Activated B cell treated with CpG ODN at 0.5 μM for 24 hours (primary cell): ENCODE data around the gene LIPF. TPM values are rescaled to one million over a fixed set of nuclear protein-coding genes. Genes with fewer than 3 reads are reported as not detected.

Experiments used
- ATAC-seq: fragments of 200-7000 bp; cut with Tn5 transposase; one replicate; pipeline ENCODE4 v1.10.0; 2021; ENCODE audit warnings: low read depth, mild to moderate bottlenecking, moderate library complexity
- CTCF ChIA-PET: fragments of 350-600 bp; sonication (Branson Sonifier 250); formaldehyde crosslinking; loops from one replicate; lab custom pipeline; 2021; ENCODE audit warnings: antibody characterized with exemption; lab: Charles Lee
- POLR2A ChIA-PET: fragments of 350-600 bp; sonication (Branson Sonifier 250); formaldehyde crosslinking; loops from one replicate; lab custom pipeline; 2021; ENCODE audit warnings: antibody characterized with exemption; lab: Charles Lee
- DNase-seq: peaks from one replicate; pipeline ENCODE4 v3.0.0; 2022
- H3K27ac Mint-ChIP-seq: one replicate; pipeline ENCODE4 v1.8.0; 2020; ENCODE audit warnings: mixed read lengths
- H3K27me3 Mint-ChIP-seq: one replicate; pipeline ENCODE4 v1.8.0; 2021; ENCODE audit warnings: mixed read lengths
- H3K36me3 Mint-ChIP-seq: one replicate; pipeline ENCODE4 v1.8.0; 2021; ENCODE audit warnings: low read depth, mixed read lengths
- H3K4me1 Mint-ChIP-seq: one replicate; pipeline ENCODE4 v1.8.0; 2021; ENCODE audit warnings: mixed read lengths
- H3K4me3 Mint-ChIP-seq: one replicate; pipeline ENCODE4 v1.8.0; 2020; ENCODE audit warnings: mild to moderate bottlenecking, mixed read lengths
- H3K9me3 Mint-ChIP-seq: one replicate; pipeline ENCODE4 v1.8.0; 2020; ENCODE audit warnings: mixed read lengths
- intact Hi-C: fragments of 100-400 bp; cut with micrococcal nuclease; formaldehyde crosslinking; loops from one replicate; pipeline ENCODE4 v1.15.1; 2024
- total RNA-seq: library from RNA; stranded (reverse); gene quantifications from 2 replicates; pipeline ENCODE4 v1.2.3, GENCODE V29; 2022
- TF ChIP-seq, protein P1 (sequence below): fragments of 200-600 bp; IDR thresholded peaks from one replicate; pipeline ENCODE4 v1.8.0; 2022; ENCODE audit warnings: antibody characterized with exemption, mild to moderate bottlenecking

LIPF gene
- total RNA-seq, 1 donor from 2014 or later, result not detected

DNA sequence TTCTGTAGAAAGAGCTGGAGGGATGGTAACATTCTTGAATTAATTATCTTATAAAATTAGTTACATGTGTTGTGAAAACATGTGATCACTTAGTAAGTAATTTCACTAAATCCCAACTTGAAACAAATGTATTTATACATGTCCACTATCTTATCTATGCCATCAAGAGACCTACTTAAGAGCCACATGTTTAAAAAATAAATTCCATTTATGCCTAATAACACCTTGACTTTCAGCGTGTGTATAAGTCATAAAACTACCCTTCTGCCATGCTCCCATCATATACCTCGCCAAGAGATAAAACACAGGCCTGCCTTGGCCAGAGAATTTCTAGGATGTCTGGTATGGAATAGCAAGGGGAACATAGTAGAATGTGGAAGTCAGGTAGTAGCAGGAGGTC, 40.4 kb upstream of the LIPF start:
- Mint-ChIP-seq H3K36me3 (no peaks in the 10 kb centered on the region), H3K4me1 (no peaks in the 10 kb centered on the region), H3K27ac (no peak overlapping the region), H3K27me3 (no peaks in the 10 kb centered on the region), H3K9me3 (peaks cover 3% of the 10 kb centered on the region), H3K4me3 (no peak overlapping the region)
- ChIA-PET CTCF (no interaction called here), POLR2A (no interaction called here)
- TF ChIP-seq, protein P1, sequence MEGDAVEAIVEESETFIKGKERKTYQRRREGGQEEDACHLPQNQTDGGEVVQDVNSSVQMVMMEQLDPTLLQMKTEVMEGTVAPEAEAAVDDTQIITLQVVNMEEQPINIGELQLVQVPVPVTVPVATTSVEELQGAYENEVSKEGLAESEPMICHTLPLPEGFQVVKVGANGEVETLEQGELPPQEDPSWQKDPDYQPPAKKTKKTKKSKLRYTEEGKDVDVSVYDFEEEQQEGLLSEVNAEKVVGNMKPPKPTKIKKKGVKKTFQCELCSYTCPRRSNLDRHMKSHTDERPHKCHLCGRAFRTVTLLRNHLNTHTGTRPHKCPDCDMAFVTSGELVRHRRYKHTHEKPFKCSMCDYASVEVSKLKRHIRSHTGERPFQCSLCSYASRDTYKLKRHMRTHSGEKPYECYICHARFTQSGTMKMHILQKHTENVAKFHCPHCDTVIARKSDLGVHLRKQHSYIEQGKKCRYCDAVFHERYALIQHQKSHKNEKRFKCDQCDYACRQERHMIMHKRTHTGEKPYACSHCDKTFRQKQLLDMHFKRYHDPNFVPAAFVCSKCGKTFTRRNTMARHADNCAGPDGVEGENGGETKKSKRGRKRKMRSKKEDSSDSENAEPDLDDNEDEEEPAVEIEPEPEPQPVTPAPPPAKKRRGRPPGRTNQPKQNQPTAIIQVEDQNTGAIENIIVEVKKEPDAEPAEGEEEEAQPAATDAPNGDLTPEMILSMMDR, result no peak
- DNase-seq, result no peak
- intact Hi-C loops, result no loop called here
- no peak for ATAC-seq

DNA sequence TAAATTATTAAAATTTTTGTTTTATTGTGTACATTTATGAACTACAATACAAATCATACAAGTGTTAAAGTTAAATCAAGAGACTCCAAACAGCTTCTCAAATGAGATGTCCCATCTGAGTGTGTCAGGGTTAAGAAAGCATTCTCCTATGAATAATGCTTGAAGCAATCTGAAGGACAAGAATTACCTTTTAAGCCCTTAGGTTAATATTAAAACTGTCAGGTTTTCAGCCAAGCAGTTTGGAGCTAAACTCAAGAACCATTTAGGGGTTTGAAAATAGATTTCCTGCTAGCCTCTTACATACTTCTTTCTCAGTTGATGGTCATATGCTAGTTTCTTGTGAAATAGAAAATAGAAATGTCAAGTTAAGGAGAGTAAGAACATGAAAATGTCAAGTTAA, 39.4 kb upstream of the LIPF start:
- no peak for ATAC-seq
- Mint-ChIP-seq H3K4me3 (no peak overlapping the region), H3K27ac (no peak overlapping the region), H3K36me3 (no peaks in the 10 kb centered on the region), H3K9me3 (peaks cover 3% of the 10 kb centered on the region), H3K27me3 (no peaks in the 10 kb centered on the region), H3K4me1 (no peaks in the 10 kb centered on the region)
- DNase-seq, result no peak
- TF ChIP-seq, protein P1, result no peak
- POLR2A ChIA-PET, result no interaction called here
- intact Hi-C loops, result no loop called here
- CTCF ChIA-PET, result no interaction called here

GRCh38 chr10:88640186-88640585, 24.1 kb upstream of the LIPF start:
- intact Hi-C loops, result no loop called here
- Mint-ChIP-seq H3K36me3 (no peaks in the 10 kb centered on the region), H3K4me3 (no peak overlapping the region), H3K9me3 (peaks cover 2% of the 10 kb centered on the region), H3K4me1 (no peaks in the 10 kb centered on the region), H3K27ac (no peak overlapping the region), H3K27me3 (peaks cover 21% of the 10 kb centered on the region)
- ChIA-PET POLR2A (no interaction called here), CTCF (no interaction called here)
- TF ChIP-seq, protein P1, result no peak
- DNase-seq (no peak), ATAC-seq (no peak)

DNA sequence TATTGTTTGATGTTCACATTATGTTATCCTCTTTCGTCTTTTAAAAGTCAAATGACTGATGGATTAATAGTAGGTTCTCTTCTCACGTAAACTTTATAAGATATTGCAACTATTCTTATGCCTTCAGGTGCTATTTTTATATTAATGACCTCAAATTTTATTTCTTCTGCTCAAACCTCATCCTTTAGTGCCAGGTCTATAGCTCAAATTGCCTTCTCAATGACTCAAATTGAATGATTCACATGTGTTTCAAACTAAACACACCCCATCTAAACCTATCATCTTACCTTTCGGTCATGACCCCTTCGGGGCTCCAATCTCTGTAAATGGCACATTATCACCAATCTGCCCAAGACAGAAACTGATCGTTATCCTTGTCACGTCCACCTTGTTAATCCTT, 22.0 kb upstream of the LIPF start:
- TF ChIP-seq, protein P1, result no peak
- Mint-ChIP-seq H3K4me3 (no peak overlapping the region), H3K9me3 (peaks cover 2% of the 10 kb centered on the region), H3K36me3 (no peaks in the 10 kb centered on the region), H3K4me1 (no peaks in the 10 kb centered on the region), H3K27me3 (peaks cover 9% of the 10 kb centered on the region), H3K27ac (no peak overlapping the region)
- DNase-seq (no peak), ATAC-seq (no peak)
- CTCF ChIA-PET, result no interaction called here
- POLR2A ChIA-PET, result no interaction called here
- intact Hi-C loops, result no loop called here

DNA sequence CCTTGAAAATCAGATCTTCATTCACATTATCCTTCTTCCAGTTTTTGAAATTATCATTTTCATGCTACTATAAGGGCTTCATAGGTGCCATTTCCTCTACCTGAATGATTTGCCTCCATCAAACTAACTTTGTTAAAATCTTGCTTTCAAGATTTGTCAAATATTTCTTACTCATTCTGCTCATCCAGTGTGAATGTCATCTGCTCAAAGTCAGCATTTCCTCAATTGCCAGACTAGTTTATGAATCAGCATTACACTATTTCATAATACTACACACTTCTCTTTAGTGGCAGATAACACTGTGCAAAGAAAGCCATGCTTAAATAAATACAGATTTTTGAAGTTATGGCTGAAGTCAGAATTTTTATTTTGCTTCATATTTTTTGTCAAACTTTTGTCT, 21.3 kb upstream of the LIPF start:
- ChIA-PET CTCF (no interaction called here), POLR2A (no interaction called here)
- Mint-ChIP-seq H3K36me3 (no peaks in the 10 kb centered on the region), H3K9me3 (peaks cover 2% of the 10 kb centered on the region), H3K27me3 (peaks cover 4% of the 10 kb centered on the region), H3K4me3 (no peak overlapping the region), H3K27ac (no peak overlapping the region), H3K4me1 (no peaks in the 10 kb centered on the region)
- intact Hi-C loops, result no loop called here
- no peak for DNase-seq
- TF ChIP-seq, protein P1, result no peak
- ATAC-seq, result no peak
